H9 (cell line): ENCODE results near the gene MRPS35. TPM values are rescaled to one million over a fixed set of nuclear protein-coding genes. Genes with fewer than 3 reads are reported as not detected.
A peak's percentile ranks its signal among the peaks of the same experiment; 100 is the strongest.

Experiments used
- DNase-seq: peaks from one replicate; pipeline ENCODE4 v3.0.0-alpha.2; 2017
- H2AFZ ChIP-seq: one replicate; pipeline ENCODE4 v1.6.1; 2013; ENCODE audit warnings: mild to moderate bottlenecking, low read length, control low read depth, moderate library complexity
- H2AK5ac ChIP-seq: 2 replicates; pipeline ENCODE4 v1.6.1; 2013; ENCODE audit warnings: low read length, control low read depth, mixed read lengths; ENCODE audit not compliant: insufficient read length
- H2BK120ac ChIP-seq: one replicate; pipeline ENCODE4 v1.6.1; 2013; ENCODE audit warnings: low read depth, mild to moderate bottlenecking, low read length, control low read depth, inconsistent platforms; ENCODE audit not compliant: poor library complexity, severe bottlenecking
- H2BK12ac ChIP-seq: 2 replicates; pipeline ENCODE4 v1.6.1; 2013; ENCODE audit warnings: low read length, control low read depth, mixed read lengths, low read depth; ENCODE audit not compliant: insufficient read length
- H2BK15ac ChIP-seq: 2 replicates; pipeline ENCODE4 v1.6.1; 2013; ENCODE audit warnings: low read depth, low read length, control low read depth
- H2BK20ac ChIP-seq: one replicate; pipeline ENCODE4 v1.6.1; 2013; ENCODE audit warnings: low read depth, mild to moderate bottlenecking, low read length, control low read depth, inconsistent platforms; ENCODE audit not compliant: poor library complexity, severe bottlenecking
- H2BK5ac ChIP-seq: 2 replicates; pipeline ENCODE4 v1.6.1; 2013; ENCODE audit warnings: low read length, control low read depth, mixed read lengths; ENCODE audit not compliant: insufficient read length
- H3K14ac ChIP-seq: 2 replicates; pipeline ENCODE4 v1.6.1; 2013; ENCODE audit warnings: low read length, control low read depth; ENCODE audit not compliant: insufficient read depth
- H3K18ac ChIP-seq: 2 replicates; pipeline ENCODE4 v1.6.1; 2013; ENCODE audit warnings: low read depth, mild to moderate bottlenecking, mixed read lengths, low read length, control low read depth; ENCODE audit not compliant: insufficient read length
- H3K23ac ChIP-seq: 2 replicates; pipeline ENCODE4 v1.6.1; 2013; ENCODE audit warnings: low read length, control low read depth, mixed read lengths, low read depth; ENCODE audit not compliant: insufficient read length
- H3K23me2 ChIP-seq: 2 replicates; pipeline ENCODE4 v1.6.1; 2013; ENCODE audit warnings: low read depth, mild to moderate bottlenecking, mixed read lengths, low read length, control low read depth; ENCODE audit not compliant: insufficient read length, poor library complexity, severe bottlenecking
- H3K27ac ChIP-seq: 2 replicates; pipeline ENCODE4 v1.5.1; 2013; ENCODE audit warnings: low read length, control low read depth, mixed read lengths, low read depth; ENCODE audit not compliant: insufficient read length
- H3K27me3 ChIP-seq: 2 replicates; pipeline ENCODE4 v1.6.1; 2013; ENCODE audit warnings: low read length, control low read depth, inconsistent platforms; ENCODE audit not compliant: insufficient read depth
- H3K4ac ChIP-seq: 2 replicates; pipeline ENCODE4 v1.6.1; 2013; ENCODE audit warnings: low read depth, mild to moderate bottlenecking, control low read depth, inconsistent platforms, low read length, moderate library complexity
- H3K4me1 ChIP-seq: 2 replicates; pipeline ENCODE4 v1.6.1; 2013; ENCODE audit warnings: low read length, control low read depth, inconsistent platforms; ENCODE audit not compliant: insufficient read depth
- H3K4me2 ChIP-seq: 2 replicates; pipeline ENCODE4 v1.6.1; 2013; ENCODE audit warnings: low read length, control low read depth, mixed read lengths; ENCODE audit not compliant: insufficient read length, insufficient read depth
- H3K56ac ChIP-seq: 2 replicates; pipeline ENCODE4 v1.6.1; 2013; ENCODE audit warnings: low read depth, mild to moderate bottlenecking, mixed read lengths, low read length, control low read depth; ENCODE audit not compliant: insufficient read length
- H3K79me1 ChIP-seq: 2 replicates; pipeline ENCODE4 v1.6.1; 2013; ENCODE audit warnings: low read depth, mild to moderate bottlenecking, moderate library complexity, low read length, control low read depth, inconsistent platforms; ENCODE audit not compliant: insufficient read depth, poor library complexity, severe bottlenecking
- H3K79me2 ChIP-seq: 2 replicates; pipeline ENCODE4 v1.6.1; 2013; ENCODE audit warnings: low read length, control low read depth, inconsistent platforms; ENCODE audit not compliant: insufficient read depth
- H3K9ac ChIP-seq: 2 replicates; pipeline ENCODE4 v1.6.1; 2013; ENCODE audit warnings: low read length, control low read depth, mixed read lengths; ENCODE audit not compliant: insufficient read length; ENCODE audit errors: extremely low read depth
- H3K9me3 ChIP-seq: one replicate; pipeline ENCODE4 v1.6.1; 2013; ENCODE audit warnings: low read depth, low read length, inconsistent platforms; ENCODE audit not compliant: control insufficient read depth
- H3T11ph ChIP-seq: one replicate; pipeline ENCODE4 v1.6.1; 2013; ENCODE audit warnings: mild to moderate bottlenecking, low read length, control low read depth, inconsistent platforms
- H4K20me1 ChIP-seq: one replicate; pipeline ENCODE4 v1.6.1; 2013; ENCODE audit not compliant: control insufficient read depth, insufficient read length, insufficient read depth
- H4K5ac ChIP-seq: 2 replicates; pipeline ENCODE4 v1.6.1; 2013; ENCODE audit warnings: low read depth, mild to moderate bottlenecking, mixed read lengths, low read length, control low read depth; ENCODE audit not compliant: insufficient read length
- H4K8ac ChIP-seq: replicated peaks from 2 replicates; pipeline ENCODE4 v1.6.1; 2013; ENCODE audit warnings: low read length, control low read depth, mixed read lengths, low read depth; ENCODE audit not compliant: insufficient read length
- H4K91ac ChIP-seq: 2 replicates; pipeline ENCODE4 v1.6.1; 2013; ENCODE audit warnings: low read depth, mild to moderate bottlenecking, moderate library complexity, mixed read lengths, low read length, control low read depth; ENCODE audit not compliant: insufficient read length
- H3K27ac Mint-ChIP-seq, 3 experiments: 2 replicates in 2 of 3; 3 replicates in 1 of 3; pipeline ENCODE4 v1.8.0; 2020 to 2021; ENCODE audit warnings: mixed read lengths in 3 of 3, mild to moderate bottlenecking in 1 of 3, moderate library complexity in 1 of 3
- H3K27me3 Mint-ChIP-seq: 2 replicates; pipeline ENCODE4 v1.8.0; 2021; ENCODE audit warnings: low read depth, mild to moderate bottlenecking, moderate library complexity, mixed read lengths
- H3K36me3 Mint-ChIP-seq, 3 experiments: 2 replicates in 2 of 3; 3 replicates in 1 of 3; pipeline ENCODE4 v1.8.0; 2020 to 2021; ENCODE audit warnings: low read depth in 3 of 3, mixed read lengths in 3 of 3; ENCODE audit not compliant: insufficient read depth in 1 of 3
- H3K4me1 Mint-ChIP-seq, 2 experiments: 2 replicates each; pipeline ENCODE4 v1.8.0; 2020; ENCODE audit warnings: mixed read lengths in 2 of 2
- H3K4me3 Mint-ChIP-seq, 2 experiments: 2 replicates in 1 of 2; 3 replicates in 1 of 2; pipeline ENCODE4 v1.8.0; 2020 to 2021; ENCODE audit warnings: mild to moderate bottlenecking in 2 of 2, mixed read lengths in 2 of 2, moderate library complexity in 1 of 2
- H3K9me3 Mint-ChIP-seq, 2 experiments: 2 replicates in 1 of 2; 3 replicates in 1 of 2; pipeline ENCODE4 v1.8.0; 2020; ENCODE audit warnings: mild to moderate bottlenecking in 2 of 2, mixed read lengths in 2 of 2, moderate library complexity in 1 of 2
- WGBS: extraction: QIAGEN DNeasy Blood & Tissue Kit; methylation state at CpG from one replicate; pipeline ENCODE4 v1.1.7; 2013; ENCODE audit warnings: missing lambda C conversion rate, low lambda C conversion rate, mixed read lengths; ENCODE audit not compliant: insufficient read length; ENCODE audit errors: extremely low coverage; 5-methylcytosine and 5-hydroxymethylcytosine counted together
- total RNA-seq: library from RNA; stranded (reverse); gene quantifications from 2 replicates; pipeline ENCODE4 v1.2.1, GENCODE V29; 2021
- TF ChIP-seq, protein P1 (sequence below): fragments of 200-600 bp; sonication (generic); conservative IDR thresholded peaks from 3 replicates; pipeline ENCODE4 v1.8.0; 2021; ENCODE audit warnings: antibody characterized with exemption, mild to moderate bottlenecking

Gene MRPS35
- total RNA-seq, 1 experiment from 2014 or later, result 45.4 TPM

DNA sequence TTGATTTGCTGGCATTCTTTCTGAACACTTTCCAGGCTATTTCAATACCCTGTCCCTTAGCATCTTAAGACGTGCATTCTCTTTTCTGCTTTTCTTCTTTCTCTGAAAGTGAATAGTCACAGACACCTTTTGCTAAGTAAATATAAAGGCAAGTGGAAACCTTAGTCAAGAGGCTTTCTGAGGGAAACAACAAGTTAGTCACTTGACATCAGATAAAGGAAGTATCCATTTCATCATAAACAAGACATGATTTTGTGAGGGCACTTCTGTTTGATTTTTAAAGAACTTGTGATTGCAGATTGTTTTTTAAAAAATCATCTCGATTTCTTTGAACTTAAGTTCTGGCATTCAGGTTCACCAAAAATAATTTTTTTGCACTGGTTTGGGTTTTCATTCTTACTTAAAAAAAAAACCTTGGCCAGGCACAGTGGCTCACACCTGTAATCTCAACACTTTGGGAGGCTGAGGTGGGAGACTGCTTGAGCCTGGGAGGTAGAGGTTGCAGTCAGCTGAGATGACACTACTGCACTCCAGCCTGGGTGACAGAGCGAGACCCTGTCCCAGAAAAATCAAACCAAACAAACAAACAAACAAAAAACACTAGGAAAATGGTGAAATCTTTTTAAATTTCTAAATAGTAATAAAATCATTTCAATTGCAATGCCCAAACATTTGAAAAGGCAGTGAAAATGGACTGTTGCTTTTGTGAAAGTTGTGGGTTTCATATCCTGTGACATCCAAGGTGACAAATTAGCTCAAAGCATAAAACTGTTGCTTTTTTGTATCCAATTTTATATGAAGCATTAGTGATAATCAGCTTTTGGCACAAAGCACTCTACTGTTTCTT lies 61.1 kb downstream of the MRPS35 start:
- Histone ChIP-seq H3T11ph (no peak overlapping the region), H3K79me2 (no peaks in the 10 kb centered on the region), H2AFZ (no peak overlapping the region), H3K4ac (no peak overlapping the region), H2BK15ac (no peak overlapping the region), H3K27me3 (no peaks in the 10 kb centered on the region), H4K20me1 (no peaks in the 10 kb centered on the region), H2BK120ac (no peak overlapping the region), H3K4me2 (no peak overlapping the region), H3K9ac (no peak overlapping the region), H4K91ac (no peak overlapping the region), H2BK20ac (peak overlapping the region; percentile 3), H2BK5ac (no peak overlapping the region), H4K8ac (no peak overlapping the region), H3K56ac (no peak overlapping the region), H3K27ac (no peak overlapping the region), H2AK5ac (no peak overlapping the region), H3K9me3 (no peaks in the 10 kb centered on the region), H3K14ac (no peak overlapping the region), H3K18ac (no peak overlapping the region), H4K5ac (no peak overlapping the region), H2BK12ac (no peak overlapping the region), H3K4me1 (no peaks in the 10 kb centered on the region), H3K23me2 (no peaks in the 10 kb centered on the region), H3K23ac (no peak overlapping the region), H3K79me1 (no peaks in the 10 kb centered on the region)
- Mint-ChIP-seq H3K27ac (peak overlapping the region in 1 of 3 experiments; percentile 88; a peak in 1 of 7 replicates), H3K36me3 (no peaks in the 10 kb centered on the region), H3K9me3 (no peaks in the 10 kb centered on the region), H3K27me3 (no peaks in the 10 kb centered on the region), H3K4me3 (no peak overlapping the region), H3K4me1 (no peaks in the 10 kb centered on the region)
- TF ChIP-seq, protein P1, sequence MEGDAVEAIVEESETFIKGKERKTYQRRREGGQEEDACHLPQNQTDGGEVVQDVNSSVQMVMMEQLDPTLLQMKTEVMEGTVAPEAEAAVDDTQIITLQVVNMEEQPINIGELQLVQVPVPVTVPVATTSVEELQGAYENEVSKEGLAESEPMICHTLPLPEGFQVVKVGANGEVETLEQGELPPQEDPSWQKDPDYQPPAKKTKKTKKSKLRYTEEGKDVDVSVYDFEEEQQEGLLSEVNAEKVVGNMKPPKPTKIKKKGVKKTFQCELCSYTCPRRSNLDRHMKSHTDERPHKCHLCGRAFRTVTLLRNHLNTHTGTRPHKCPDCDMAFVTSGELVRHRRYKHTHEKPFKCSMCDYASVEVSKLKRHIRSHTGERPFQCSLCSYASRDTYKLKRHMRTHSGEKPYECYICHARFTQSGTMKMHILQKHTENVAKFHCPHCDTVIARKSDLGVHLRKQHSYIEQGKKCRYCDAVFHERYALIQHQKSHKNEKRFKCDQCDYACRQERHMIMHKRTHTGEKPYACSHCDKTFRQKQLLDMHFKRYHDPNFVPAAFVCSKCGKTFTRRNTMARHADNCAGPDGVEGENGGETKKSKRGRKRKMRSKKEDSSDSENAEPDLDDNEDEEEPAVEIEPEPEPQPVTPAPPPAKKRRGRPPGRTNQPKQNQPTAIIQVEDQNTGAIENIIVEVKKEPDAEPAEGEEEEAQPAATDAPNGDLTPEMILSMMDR, result no peak
- DNase-seq, result no peak
- no CpG with 5 or more reads among the region's 3 CpGs for WGBS
